HG03066 (cell line): ENCODE measurements around the gene CARD8.
"Not testable (repeated sequence)": the region's sequence is repeated elsewhere in the genome, so short reads cannot be mapped to it uniquely, and the experiment has no call there.

ENCODE experiments used
- ATAC-seq: cut with Tn5 transposase; IDR thresholded peaks from one replicate; pipeline ENCODE4 v1.9.1; 2021; ENCODE audit warnings: low read depth; ENCODE audit not compliant: unreplicated experiment

The CARD8 gene

GRCh38 chr19:48265326-48265725, 9.6 kb upstream of the CARD8 start:
- not testable (repeated sequence) for ATAC-seq

DNA sequence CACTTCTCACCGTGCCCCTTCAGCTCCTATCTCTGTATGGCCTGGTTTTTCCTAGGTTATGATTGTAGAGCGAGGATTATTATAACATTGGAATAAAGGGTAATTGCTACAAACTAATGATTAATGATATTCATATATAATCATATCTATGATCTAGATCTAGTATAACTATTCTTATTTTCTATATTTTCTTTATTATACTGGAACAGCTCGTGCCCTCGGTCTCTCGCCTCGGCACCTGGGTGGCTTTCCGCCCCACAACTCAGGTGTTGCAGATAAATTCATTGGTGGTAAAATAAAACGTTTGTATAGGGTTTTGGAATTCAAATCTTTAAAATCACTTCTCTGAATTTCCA, 4.6 kb upstream of the CARD8 start:
- ATAC-seq = not testable (repeated sequence)

DNA sequence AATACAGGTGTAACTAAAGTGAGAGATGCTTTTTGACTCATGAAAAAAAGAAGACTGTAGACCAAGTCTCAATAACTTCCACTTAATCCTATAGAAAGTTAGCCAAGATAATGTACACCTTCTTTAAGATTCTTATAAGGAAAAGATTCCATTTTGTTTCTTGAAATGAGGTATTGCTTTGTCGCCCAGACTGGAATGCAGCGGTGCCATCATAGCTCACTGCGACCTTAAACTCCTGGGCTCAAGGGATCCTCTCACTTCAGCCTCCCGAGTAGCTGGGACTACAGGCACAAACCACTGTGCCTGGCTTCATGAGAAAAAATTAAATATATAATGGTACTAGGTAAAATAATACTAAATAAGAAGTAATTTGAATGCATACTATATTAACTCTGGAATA, 3.3 kb upstream of the CARD8 start:
- ATAC-seq = not testable (repeated sequence)

- ATAC-seq = no peak
Observed at GRCh38 chr19:48258350-48258749, 2.6 kb upstream of the CARD8 start.

DNA sequence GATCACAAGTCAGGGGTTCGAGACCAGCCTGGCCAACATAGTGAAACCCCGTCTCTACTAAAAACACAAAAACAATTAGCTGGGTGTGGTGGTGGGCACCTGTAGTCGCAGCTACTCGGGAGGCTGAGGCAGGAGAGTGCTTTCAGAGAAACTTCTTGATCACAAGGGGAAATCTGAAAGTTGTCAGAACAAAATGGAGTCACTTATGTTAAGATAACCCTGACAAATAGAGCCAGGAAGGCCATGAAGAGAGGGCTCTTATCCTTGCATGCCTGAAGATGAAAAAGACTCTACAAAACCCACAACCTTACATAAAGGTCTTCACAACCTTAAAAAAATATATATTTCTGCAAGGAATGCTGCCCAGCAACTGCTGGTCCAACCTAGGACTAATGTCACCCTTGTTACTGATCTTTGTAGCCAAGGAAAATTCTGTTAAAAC, 1.2 kb downstream of the CARD8 start:
- no peak for ATAC-seq

DNA sequence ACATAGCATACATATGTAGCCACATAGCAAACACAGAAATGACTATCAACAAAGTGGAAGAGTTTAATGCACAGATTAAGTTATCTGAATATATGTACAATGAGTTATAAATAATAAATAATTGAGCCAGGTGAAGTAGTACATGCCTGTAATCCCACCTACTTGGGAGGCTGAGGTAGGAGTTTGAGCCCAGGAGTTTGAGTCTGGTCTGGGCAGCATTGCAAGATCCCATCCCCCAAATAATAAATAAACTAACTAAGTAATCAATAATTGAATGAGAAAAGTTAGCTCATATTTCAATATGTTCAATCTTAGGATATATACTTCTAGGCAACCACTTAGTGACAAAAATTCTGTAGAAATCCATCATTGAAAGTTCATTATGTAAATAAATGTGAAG, 1.7 kb downstream of the CARD8 start:
- ATAC-seq = no peak

GRCh38 chr19:48252609-48253008, 3.1 kb downstream of the CARD8 start:
- ATAC-seq = no peak

DNA sequence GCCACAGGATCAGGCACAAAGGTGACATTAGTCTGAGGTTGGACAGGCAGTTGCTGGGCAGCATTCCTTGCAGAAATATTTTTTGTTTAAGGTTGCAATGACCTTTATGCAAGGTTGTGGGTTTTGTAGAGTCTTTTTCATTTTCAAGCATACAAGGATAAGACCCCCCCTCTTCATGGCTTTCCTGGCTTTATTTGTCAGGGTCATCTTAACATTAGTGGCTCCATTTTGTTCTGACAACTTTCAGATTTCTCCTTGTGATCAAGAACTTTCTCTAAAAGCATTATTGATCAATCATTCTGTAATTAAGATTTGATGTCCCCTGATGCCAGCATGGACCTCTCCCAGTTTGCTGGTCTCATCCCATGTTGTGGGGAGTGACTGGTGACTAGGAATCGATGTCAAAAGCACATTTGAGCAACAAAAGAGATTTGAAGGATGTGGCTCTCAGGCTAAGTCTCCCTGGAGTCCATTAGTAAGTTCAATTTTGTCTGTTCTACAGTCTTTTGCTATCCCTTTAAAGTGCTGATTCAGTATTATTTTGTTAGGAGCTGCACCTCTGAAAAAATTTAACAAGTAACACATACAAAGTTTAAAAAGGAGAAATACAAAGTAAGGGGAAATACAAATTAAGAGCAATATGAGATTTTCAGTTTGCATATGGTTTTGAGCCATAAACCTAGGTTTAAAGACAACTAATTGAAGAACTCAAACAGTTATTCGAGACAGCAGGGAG, 5.3 kb downstream of the CARD8 start:
- ATAC-seq = no peak

DNA sequence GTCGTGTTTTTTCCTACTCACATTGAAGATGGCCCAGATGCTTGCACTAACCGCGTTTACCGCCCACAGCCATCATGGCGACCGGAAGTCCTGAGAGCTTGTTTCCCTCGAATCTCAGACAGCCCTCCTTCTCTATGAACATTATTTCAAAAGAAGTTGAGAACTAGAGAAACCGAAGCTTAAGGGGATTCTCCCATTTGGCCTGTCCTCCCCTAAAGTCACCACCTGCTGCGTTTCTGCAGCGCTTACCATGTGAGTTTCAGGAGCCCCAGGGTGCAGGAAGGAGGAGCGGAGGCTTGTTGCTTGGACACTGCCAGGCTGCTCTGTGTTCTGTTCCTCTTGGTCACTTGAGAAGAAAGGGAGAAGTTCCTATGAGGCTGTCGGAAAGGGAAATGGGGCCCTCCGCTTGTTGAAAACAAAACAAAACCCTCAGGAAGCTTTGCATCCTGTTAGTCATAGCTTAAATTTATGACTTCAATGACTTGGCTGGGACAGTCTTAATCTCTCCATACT, 6.2 kb downstream of the CARD8 start:
- ATAC-seq = no peak

- no peak for ATAC-seq
Observed at GRCh38 chr19:48248081-48248833, 7.5 kb downstream of the CARD8 start.

- no peak for ATAC-seq
Observed at GRCh38 chr19:48247212-48247611, 8.5 kb downstream of the CARD8 start.

DNA sequence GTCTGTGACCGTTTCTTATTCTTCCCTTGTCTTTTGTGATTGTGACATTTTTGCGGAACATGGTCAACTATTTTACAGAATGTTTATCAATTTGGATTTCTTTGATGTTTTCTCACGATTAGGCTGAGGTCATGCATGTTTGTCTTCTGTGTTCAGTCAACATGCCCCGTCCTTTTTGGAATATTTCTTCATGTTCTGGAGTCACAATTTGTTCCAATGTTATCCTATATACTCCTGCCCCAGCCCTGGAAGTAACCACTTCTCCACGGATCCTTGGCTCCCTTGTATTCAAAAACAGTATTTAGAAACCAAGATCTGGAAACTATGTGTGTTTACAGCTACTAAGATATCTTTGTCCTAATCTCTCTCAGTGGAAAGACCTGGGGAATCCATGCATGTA, 9.6 kb downstream of the CARD8 start:
- no peak for ATAC-seq

DNA sequence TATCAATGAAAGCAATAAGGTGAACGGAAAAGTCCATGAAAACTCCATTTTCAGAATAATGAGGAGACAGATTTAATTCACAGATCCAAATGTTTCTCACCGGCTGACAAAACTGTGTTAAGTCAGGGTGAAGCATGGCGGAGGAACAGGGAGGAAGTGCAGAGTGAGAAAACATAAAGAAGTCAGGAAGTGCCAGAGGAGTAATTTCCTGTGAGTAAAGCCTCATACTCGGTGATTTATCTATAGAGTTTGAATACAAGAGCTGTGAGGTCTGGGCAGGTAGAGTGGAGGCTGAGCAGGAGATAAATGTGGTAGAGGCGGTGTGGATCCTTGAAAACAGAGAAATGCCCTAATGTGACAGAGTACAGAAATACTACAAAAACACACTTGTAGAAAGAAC, 11.4 kb downstream of the CARD8 start:
- ATAC-seq = no peak

DNA sequence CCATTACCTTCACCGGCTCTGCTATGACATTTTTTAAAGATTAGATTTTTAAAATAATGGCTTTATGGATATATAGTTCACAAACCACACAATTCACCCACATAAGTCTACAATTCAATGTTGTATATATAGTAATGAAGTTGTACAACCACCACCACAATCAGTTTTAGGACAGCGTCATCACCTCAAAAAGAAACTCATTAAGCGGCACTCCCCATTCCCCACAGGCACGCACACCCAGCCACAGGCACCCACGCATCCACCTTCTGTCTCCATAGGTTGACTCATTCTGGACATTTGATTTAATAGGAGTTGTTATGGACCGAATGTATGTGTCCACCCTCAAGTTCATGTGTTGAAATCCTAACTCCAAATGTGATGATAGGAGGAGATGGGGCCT, 13.9 kb downstream of the CARD8 start:
- ATAC-seq = not testable (repeated sequence)

GRCh38 chr19:48239582-48240141, 16.1 kb downstream of the CARD8 start:
- ATAC-seq = no peak

GRCh38 chr19:48239120-48239519, 16.6 kb downstream of the CARD8 start:
- no peak for ATAC-seq

DNA sequence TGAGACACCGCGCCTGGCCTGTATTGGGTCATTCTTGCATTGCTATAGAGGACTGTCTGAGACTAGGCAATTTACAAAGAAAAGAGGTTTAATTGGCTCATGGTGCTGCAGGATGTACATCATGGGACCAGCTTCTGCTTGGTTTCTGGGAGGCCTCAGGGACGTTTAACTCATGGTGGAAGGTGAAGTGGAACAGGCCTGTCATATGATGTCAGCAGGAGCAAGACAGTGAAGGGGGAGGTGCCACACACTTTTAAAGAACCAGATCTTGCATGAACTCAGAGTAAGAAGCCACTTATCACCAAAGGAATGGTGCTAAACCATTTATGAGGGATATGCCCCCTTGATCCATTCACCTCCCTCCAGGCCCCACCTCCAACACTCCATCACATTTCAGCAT, 18.7 kb downstream of the CARD8 start:
- no peak for ATAC-seq

DNA sequence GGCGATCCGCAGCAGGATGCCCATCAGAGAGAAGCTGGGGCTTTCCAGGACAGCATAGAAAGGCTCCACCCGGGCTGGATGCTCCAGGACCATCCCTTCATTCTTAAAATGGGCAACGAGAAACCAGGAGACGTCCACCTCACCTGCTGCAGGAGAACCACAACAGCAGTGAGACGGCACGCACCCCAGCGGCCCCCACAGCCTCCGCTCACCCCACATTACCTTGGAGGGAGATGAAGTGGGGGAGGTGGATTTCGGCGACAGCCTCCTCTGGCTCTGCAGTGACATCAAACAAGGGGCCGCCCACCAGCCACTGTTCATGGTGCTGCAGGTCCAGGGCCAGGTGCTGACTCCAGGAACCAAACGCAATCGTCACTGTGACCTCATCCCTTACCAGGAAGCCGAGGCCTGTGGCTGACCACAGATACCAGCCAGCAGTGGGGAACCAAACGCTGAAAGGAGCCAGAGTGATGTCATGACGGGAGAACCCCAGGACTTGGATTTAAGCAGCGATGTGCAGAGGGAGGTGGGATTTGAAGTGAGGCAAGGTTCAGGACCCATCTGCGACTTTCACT, 25.1 kb downstream of the CARD8 start:
- no peak for ATAC-seq

DNA sequence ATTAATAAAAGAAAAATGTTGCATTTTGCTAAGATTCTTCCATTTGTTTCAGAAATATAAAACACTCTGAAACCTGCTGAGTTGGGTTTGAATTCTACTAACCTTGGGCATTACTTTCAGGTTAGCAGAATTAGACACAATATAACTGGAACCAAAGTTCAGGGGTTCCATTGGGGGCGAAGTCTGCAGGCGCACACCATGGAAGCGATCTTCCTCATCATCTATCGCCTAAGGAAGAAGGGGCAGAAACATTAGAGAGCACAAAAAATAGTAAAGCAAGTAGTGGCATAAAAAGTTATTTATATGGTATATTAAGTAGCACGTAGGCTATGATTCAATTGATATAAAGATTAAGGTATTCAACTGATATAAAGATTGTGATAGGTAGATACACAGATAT, 34.1 kb downstream of the CARD8 start:
- no peak for ATAC-seq

DNA sequence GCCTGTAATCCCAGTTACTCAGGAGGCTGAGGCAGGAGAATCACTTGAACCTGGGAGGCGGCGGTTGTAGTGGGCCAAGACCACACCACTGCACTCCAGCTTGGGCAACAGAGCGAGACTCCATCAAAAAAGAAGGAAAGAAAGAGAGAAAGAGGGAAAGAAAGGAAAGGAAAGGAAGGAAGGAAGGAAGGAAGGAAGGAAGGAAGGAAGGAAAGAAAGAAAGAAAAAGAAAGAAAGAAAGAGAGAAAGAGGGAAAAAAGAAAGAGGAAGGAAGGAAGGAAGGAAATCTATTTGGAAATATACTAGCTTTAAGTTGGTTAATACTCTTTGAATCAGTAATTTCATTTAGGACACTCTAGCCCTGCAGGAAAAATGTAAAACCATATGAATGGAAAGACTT, 34.9 kb downstream of the CARD8 start:
- ATAC-seq = not testable (repeated sequence)

GRCh38 chr19:48218997-48219396, 36.7 kb downstream of the CARD8 start:
- ATAC-seq = no peak
